GM23338 (cell line): ENCODE measurements around the gene FYB2. TPM values are rescaled to one million over a fixed set of nuclear protein-coding genes. Genes with fewer than 3 reads are reported as not detected.

ENCODE experiments used
- ATAC-seq: fragments of 200-7000 bp; cut with Tn5 transposase; 3 replicates; pipeline ENCODE4 v1.9.1; 2020
- DNase-seq: peaks from one replicate; pipeline ENCODE4 v3.0.0-alpha.2; 2015; ENCODE audit warnings: low spot score
- H2AFZ ChIP-seq: fragments of 200-600 bp; sonication (generic); 2 replicates; pipeline ENCODE4 v1.8.0; 2016; ENCODE audit warnings: antibody characterized with exemption, mild to moderate bottlenecking, moderate library complexity
- H3F3A ChIP-seq: fragments of 200-600 bp; sonication (generic); replicated peaks from 2 replicates; pipeline ENCODE4 v1.8.0; 2017; ENCODE audit warnings: antibody characterized with exemption, mixed run types, low read depth
- H3K27ac ChIP-seq: fragments of 200-600 bp; sonication (generic); 2 replicates; pipeline ENCODE4 v1.6.1; 2016; ENCODE audit warnings: low read depth
- H3K27me3 ChIP-seq: fragments of 200-600 bp; sonication (generic); 2 replicates; pipeline ENCODE4 v1.8.0; 2016; ENCODE audit warnings: mild to moderate bottlenecking, mixed run types, moderate library complexity; ENCODE audit not compliant: insufficient read depth
- H3K36me3 ChIP-seq: fragments of 200-600 bp; sonication (generic); 2 replicates; pipeline ENCODE4 v1.8.0; 2016; ENCODE audit warnings: mild to moderate bottlenecking; ENCODE audit not compliant: insufficient read depth
- H3K4me1 ChIP-seq: fragments of 200-600 bp; sonication (generic); 2 replicates; pipeline ENCODE4 v1.8.0; 2016; ENCODE audit warnings: mild to moderate bottlenecking, moderate library complexity; ENCODE audit not compliant: insufficient read depth
- H3K4me2 ChIP-seq: fragments of 200-600 bp; sonication (generic); 2 replicates; pipeline ENCODE4 v1.7.1; 2017; ENCODE audit warnings: mixed run types
- H3K4me3 ChIP-seq: fragments of 200-600 bp; sonication (generic); 2 replicates; pipeline ENCODE4 v1.6.1; 2016; ENCODE audit warnings: mixed run types
- H3K79me2 ChIP-seq: fragments of 200-600 bp; sonication (generic); replicated peaks from 2 replicates; pipeline ENCODE4 v1.8.0; 2017; ENCODE audit warnings: mild to moderate bottlenecking; ENCODE audit not compliant: insufficient read depth
- H3K9me2 ChIP-seq: fragments of 200-600 bp; sonication (generic); 2 replicates; pipeline ENCODE4 v1.8.0; 2017; ENCODE audit not compliant: insufficient read depth
- H4K20me1 ChIP-seq: fragments of 200-600 bp; sonication (generic); replicated peaks from 2 replicates; pipeline ENCODE4 v1.8.0; 2017; ENCODE audit warnings: mild to moderate bottlenecking; ENCODE audit not compliant: insufficient read depth
- H3K27ac Mint-ChIP-seq: 2 replicates; pipeline ENCODE4 v1.8.0; 2020; ENCODE audit warnings: inconsistent platforms, mild to moderate bottlenecking, moderate library complexity, mixed read lengths
- H3K27me3 Mint-ChIP-seq: 3 replicates; pipeline ENCODE4 v1.8.0; 2022; ENCODE audit warnings: low read depth, mild to moderate bottlenecking, moderate library complexity, mixed read lengths, inconsistent platforms; ENCODE audit not compliant: insufficient read depth, poor library complexity
- H3K36me3 Mint-ChIP-seq: 3 replicates; pipeline ENCODE4 v1.8.0; 2021; ENCODE audit warnings: low read depth, mild to moderate bottlenecking, inconsistent platforms, moderate library complexity, mixed read lengths
- H3K4me1 Mint-ChIP-seq: 3 replicates; pipeline ENCODE4 v1.8.0; 2020; ENCODE audit warnings: mild to moderate bottlenecking, inconsistent platforms, mixed read lengths
- H3K4me3 Mint-ChIP-seq: 3 replicates; pipeline ENCODE4 v1.8.0; 2021; ENCODE audit warnings: moderate library complexity, mild to moderate bottlenecking, inconsistent platforms, mixed read lengths
- H3K9me3 Mint-ChIP-seq: 3 replicates; pipeline ENCODE4 v1.8.0; 2020; ENCODE audit warnings: moderate library complexity, mild to moderate bottlenecking, inconsistent platforms, mixed read lengths
- CREB1 ChIP-seq: fragments of 250-450 bp; sonication (Bioruptor Pico); IDR thresholded peaks from 2 replicates; pipeline ENCODE4 v1.5.0; 2020; ENCODE audit warnings: low read depth, mild to moderate bottlenecking, moderate library complexity
- CTCF ChIP-seq, 2 experiments: fragments of 200-600 bp in 1 of 2; sonication (generic) in 1 of 2; conservative IDR thresholded peaks; 2 replicates each; pipeline versions ENCODE4 v1.5.1 to v1.6.1; 2016 to 2017; ENCODE audit warnings: antibody characterized with exemption in 2 of 2, low read depth in 2 of 2, mild to moderate bottlenecking in 2 of 2, moderate library complexity in 1 of 2
- ETS1 ChIP-seq: IDR thresholded peaks from 2 replicates; pipeline ENCODE4 v1.6.1; 2016; ENCODE audit warnings: antibody characterized with exemption
- EZH2 ChIP-seq: fragments of 200-600 bp; sonication (generic); IDR thresholded peaks from one replicate; pipeline ENCODE4 v1.8.0; 2017; ENCODE audit warnings: antibody characterized with exemption, mild to moderate bottlenecking, low read depth; ENCODE audit not compliant: unreplicated experiment
- EZH2phosphoT487 ChIP-seq: fragments of 200-600 bp; sonication (generic); IDR thresholded peaks from one replicate; pipeline ENCODE4 v1.8.1; 2018; ENCODE audit warnings: antibody characterized with exemption; ENCODE audit not compliant: unreplicated experiment
- JUNB ChIP-seq: IDR thresholded peaks from one replicate; pipeline ENCODE4 v1.6.1; 2016; ENCODE audit warnings: antibody characterized with exemption; ENCODE audit not compliant: unreplicated experiment
- NANOG ChIP-seq: IDR thresholded peaks from 2 replicates; pipeline ENCODE4 v1.6.1; 2016; ENCODE audit warnings: antibody characterized with exemption, borderline replicate concordance
- POLR2AphosphoS5 ChIP-seq: IDR thresholded peaks from 2 replicates; pipeline ENCODE4 v1.6.1; 2016; ENCODE audit warnings: antibody characterized with exemption, low read depth
- STAT1 ChIP-seq: IDR thresholded peaks from one replicate; pipeline ENCODE4 v1.6.1; 2016; ENCODE audit warnings: antibody characterized with exemption; ENCODE audit not compliant: unreplicated experiment
- ZNF331 ChIP-seq: fragments of 250-450 bp; sonication (Bioruptor Pico); IDR thresholded peaks from 2 replicates; pipeline ENCODE4 v1.5.0; 2020; ENCODE audit warnings: low read depth, mild to moderate bottlenecking, moderate library complexity
- ZNF462 ChIP-seq: fragments of 250-450 bp; sonication (Bioruptor Pico); IDR thresholded peaks from 2 replicates; pipeline ENCODE4 v1.5.0; 2020; ENCODE audit warnings: mild to moderate bottlenecking, moderate library complexity
- polyA plus RNA-seq: library from polyadenylated mRNA; unstranded; fragments of >200 nt; fragmentation: Nextera tagmentation; extraction: Ambion mirVana; gene quantifications from 2 replicates; pipeline ENCODE4 v1.2.1, GENCODE V29; 2016
- total RNA-seq: library from RNA; depleted of rRNA; stranded (reverse); fragments of >200 nt; shearing (Covaris generic); gene quantifications from 2 replicates; pipeline ENCODE4 v1.2.3, GENCODE V29; 2014

FYB2 gene
- total and polyA plus RNA-seq, 2 experiments from 2014 or later = 0.39 TPM; not detected in 1

DNA sequence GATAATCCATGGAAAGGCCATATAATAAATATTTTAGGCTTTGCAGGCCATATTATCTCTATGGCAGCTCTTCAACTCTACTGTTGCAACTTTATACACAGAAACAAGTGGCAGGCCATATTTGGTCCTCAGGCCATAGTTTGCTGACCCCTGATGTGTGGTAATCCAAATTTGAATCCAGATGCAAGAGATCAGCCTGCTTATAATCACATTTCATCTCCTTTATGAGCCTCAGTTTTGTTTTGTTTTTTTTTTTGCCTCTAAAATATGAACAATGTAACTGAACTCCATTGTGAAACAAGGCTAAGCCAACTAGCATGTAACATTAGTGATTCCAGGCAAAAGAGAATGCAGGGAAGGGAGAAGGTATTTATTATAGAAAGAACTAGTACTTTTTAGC is 92.5 kb downstream of the FYB2 start:
- H3K9me2 ChIP-seq = no peaks in the 10 kb centered on the region
- H3K4me1 ChIP-seq = no peaks in the 10 kb centered on the region
- no peaks in the 10 kb centered on the region for H3F3A ChIP-seq
- no peaks in the 10 kb centered on the region for H3K27me3 ChIP-seq
- no peaks in the 10 kb centered on the region for H4K20me1 ChIP-seq
- no peak overlapping the region for H3K27ac ChIP-seq
- DNase-seq = no peak
- Mint-ChIP-seq H3K36me3 (no peaks in the 10 kb centered on the region), H3K4me3 (no peak overlapping the region), H3K27ac (no peak overlapping the region), H3K9me3 (no peaks in the 10 kb centered on the region), H3K27me3 (no peaks in the 10 kb centered on the region), H3K4me1 (no peaks in the 10 kb centered on the region; the same call in 2 of the 3 replicates)
- H3K4me2 ChIP-seq = no peak overlapping the region
- no peaks in the 10 kb centered on the region for H3K36me3 ChIP-seq
- no peak for TF ChIP-seq CTCF (conservative IDR thresholded peaks at IDR 0.05; ENCODE audit: low read depth in 2 of 2)
- no peak for TF ChIP-seq CREB1 (CRISPR knock-in tag)
- TF ChIP-seq NANOG = no peak
- no peak for TF ChIP-seq JUNB
- TF ChIP-seq EZH2 = no peak
- no peak for TF ChIP-seq ZNF462
- TF ChIP-seq POLR2AphosphoS5 = no peak
- TF ChIP-seq ZNF331 (CRISPR knock-in tag) = no peak
- no peak for TF ChIP-seq STAT1
- no peak for TF ChIP-seq ETS1
- no peak for TF ChIP-seq EZH2phosphoT487
- no peak overlapping the region for H2AFZ ChIP-seq
- no peaks in the 10 kb centered on the region for H3K79me2 ChIP-seq
- no peak for ATAC-seq
- no peak overlapping the region for H3K4me3 ChIP-seq
